OCI-LY1 (cell line): ENCODE measurements around the gene C1orf94.

Source experiments
- CTCF ChIP-seq: fragments of 200-600 bp; sonication (generic), shearing (Covaris generic); IDR thresholded peaks from 2 replicates; pipeline ENCODE4 v1.5.1; 2017; ENCODE audit warnings: mild to moderate bottlenecking, antibody characterized with exemption, low read length, moderate library complexity, mixed read lengths
- EZH2 ChIP-seq: fragments of 200-600 bp; sonication (generic), shearing (Covaris generic); IDR thresholded peaks from 2 replicates; pipeline ENCODE4 v1.8.0; 2017; ENCODE audit warnings: borderline replicate concordance, mixed run types, mild to moderate bottlenecking, antibody characterized with exemption, low read length, moderate library complexity, mixed read lengths

- TF ChIP-seq CTCF (no peak), EZH2 (no peak)
These were observed 91.7 kb downstream of the C1orf94 start for GRCh38 chr1:34268311-34268954.
